ENCODE data around the gene SARDH. TPM values are rescaled to one million over a fixed set of nuclear protein-coding genes. Genes with fewer than 3 reads are reported as not detected.
"Not testable (repeated sequence)": the region's sequence is repeated elsewhere in the genome, so short reads cannot be mapped to it uniquely, and the experiment has no call there.

Gene SARDH
- total RNA-seq, 4 donors from 2014 or later, result 0.39 to 2.9 (median 0.59) TPM

- Histone ChIP-seq H3K4me3 (no peak overlapping the region), H3K36me3 (no peaks in the 10 kb centered on the region), H3K27ac (no peak overlapping the region), H3K27me3 (peaks cover 0 to 32% (median 19%) of the 10 kb centered on the region in 3 donors), H3K9me3 (no peaks in the 10 kb centered on the region), H3K4me1 (no peaks in the 10 kb centered on the region)
- TF ChIP-seq POLR2A (IDR thresholded peaks at IDR 0.05) (no peak), CTCF (IDR thresholded peaks at IDR 0.05 in 4 of 5, conservative IDR thresholded peaks at IDR 0.05 in 1 of 5) (no peak)
- DNase-seq (no peak), ATAC-seq (no peak)
- in situ Hi-C loops (cut with MboI; ENCODE audit: low sequenced_read_pairs in 4 of 4), result no loop called here
- intact Hi-C loops (cut with DNase I; ENCODE audit: low total_unique reads), result no loop called here
These were observed 14.7 kb upstream of the SARDH start for GRCh38 chr9:133752739-133753446.

GRCh38 chr9:133750982-133751649 is 13.0 kb upstream of the SARDH start:
- DNase-seq, result peak in 1 of 2 donors; percentile 6
- no peak overlapping the region for H3K27ac ChIP-seq
- TF ChIP-seq CTCF (IDR thresholded peaks at IDR 0.05 in 4 of 5, conservative IDR thresholded peaks at IDR 0.05 in 1 of 5) (no peak), POLR2A (IDR thresholded peaks at IDR 0.05) (no peak)
- H3K4me3 ChIP-seq, result no peak overlapping the region
- no peaks in the 10 kb centered on the region for H3K4me1 ChIP-seq
- intact Hi-C loops (cut with DNase I; ENCODE audit: low total_unique reads) (no loop called here), in situ Hi-C loops (cut with MboI; ENCODE audit: low sequenced_read_pairs in 4 of 4) (no loop called here)
- ATAC-seq, result no peak
- no peaks in the 10 kb centered on the region for H3K9me3 ChIP-seq
- no peaks in the 10 kb centered on the region for H3K36me3 ChIP-seq
- peaks cover 0 to 38% (median 22%) of the 10 kb centered on the region in 3 donors for H3K27me3 ChIP-seq

GRCh38 chr9:133747309-133747708 is 9.2 kb upstream of the SARDH start:
- TF ChIP-seq POLR2A (IDR thresholded peaks at IDR 0.05), result no peak
- no peak for TF ChIP-seq CTCF (IDR thresholded peaks at IDR 0.05 in 4 of 5, conservative IDR thresholded peaks at IDR 0.05 in 1 of 5)
- intact Hi-C loops (cut with DNase I; ENCODE audit: low total_unique reads), result no loop called here
- in situ Hi-C loops (cut with MboI; ENCODE audit: low sequenced_read_pairs in 4 of 4), result loop anchor here in 2 of 4 donors (25.0 kb wide), 1 partner anchor 210 kb away; the partner anchor contains the start of gene ADAMTSL2 (in 2 of the 2)
- no peak for ATAC-seq
- Histone ChIP-seq H3K27ac (no peak overlapping the region), H3K9me3 (no peaks in the 10 kb centered on the region), H3K4me3 (no peak overlapping the region), H3K4me1 (no peaks in the 10 kb centered on the region), H3K36me3 (no peaks in the 10 kb centered on the region), H3K27me3 (peaks cover 0 to 24% (median 14%) of the 10 kb centered on the region in 3 donors)
- no peak for DNase-seq

GRCh38 chr9:133744528-133744927 is 6.4 kb upstream of the SARDH start:
- H3K27ac ChIP-seq; H3K4me1 ChIP-seq; H3K4me3 ChIP-seq; ATAC-seq; H3K9me3 ChIP-seq; H3K36me3 ChIP-seq; intact Hi-C loops (cut with DNase I; ENCODE audit: low total_unique reads); DNase-seq: not testable (repeated sequence)
- peaks cover 0 to 15% (median 8%) of the 10 kb centered on the region in 3 donors for H3K27me3 ChIP-seq
- in situ Hi-C loops (cut with MboI; ENCODE audit: low sequenced_read_pairs in 4 of 4), result loop anchor here in 2 of 4 donors (25.0 kb wide), 1 partner anchor 207 kb away; the partner anchor contains the start of gene ADAMTSL2 (in 2 of the 2)

- H3K9me3 ChIP-seq, result no peaks in the 10 kb centered on the region
- H3K27me3 ChIP-seq, result peaks cover 0 to 6% (median 3%) of the 10 kb centered on the region in 3 donors
- H3K36me3 ChIP-seq, result no peaks in the 10 kb centered on the region
- no peak overlapping the region for H3K27ac ChIP-seq
- H3K4me1 ChIP-seq, result peaks cover 2 to 4% of the 10 kb centered on the region in 2 donors
- intact Hi-C loops (cut with DNase I; ENCODE audit: low total_unique reads), result no loop called here
- ATAC-seq (peak; percentile 73 to 90), DNase-seq (peak; percentile 27 to 38)
- in situ Hi-C loops (cut with MboI; ENCODE audit: low sequenced_read_pairs in 4 of 4), result loop anchor here in 2 of 4 donors (25.0 kb wide), 1 partner anchor 206 kb away; the partner anchor contains the start of gene ADAMTSL2 (in 2 of the 2)
- no peak overlapping the region for H3K4me3 ChIP-seq
- TF ChIP-seq CTCF (IDR thresholded peaks at IDR 0.05 in 4 of 5, conservative IDR thresholded peaks at IDR 0.05 in 1 of 5), result peak; percentile 76 to 94 (median 87)
- no peak for TF ChIP-seq POLR2A (IDR thresholded peaks at IDR 0.05)
These were observed 4.8 kb upstream of the SARDH start for GRCh38 chr9:133742849-133743444.
